Gastroesophageal sphincter (tissue), 4 donors: ENCODE results near the gene FHL3. TPM values are rescaled to one million over a fixed set of nuclear protein-coding genes. Genes with fewer than 3 reads are reported as not detected.
"Not testable (repeated sequence)": the region's sequence is repeated elsewhere in the genome, so short reads cannot be mapped to it uniquely, and the experiment has no call there.

ENCODE experiments used
- ATAC-seq: fragments of 150-250 bp; one replicate; pipeline ENCODE4 v1.9.1; 2016; ENCODE audit warnings: mild to moderate bottlenecking, moderate library complexity
- H3K27ac ChIP-seq, 4 donors: fragments of 200-600 bp; sonication (generic) in 3 of 4; 1 replicate in 3 of 4; 2 replicates in 1 of 4; pipeline ENCODE4 v1.5.1; 2016 to 2019
- H3K27me3 ChIP-seq: fragments of 200-600 bp; sonication (generic); one replicate; pipeline ENCODE4 v1.5.1; 2019
- H3K36me3 ChIP-seq, 2 donors: fragments of 200-600 bp; sonication (generic); one replicate each; pipeline ENCODE4 v1.5.1; 2019; ENCODE audit warnings: control low read depth in 1 of 2
- H3K4me1 ChIP-seq, 3 donors: fragments of 200-600 bp; sonication (generic); 1 replicate in 2 of 3; 2 replicates in 1 of 3; pipeline ENCODE4 v1.5.1; 2016 to 2019; ENCODE audit warnings: control low read depth in 2 of 3
- H3K4me3 ChIP-seq, 2 donors: fragments of 200-600 bp; sonication (generic); one replicate each; pipeline ENCODE4 v1.5.1; 2019; ENCODE audit warnings: mild to moderate bottlenecking in 1 of 2, moderate library complexity in 1 of 2
- H3K9me3 ChIP-seq, 3 donors: fragments of 200-600 bp; sonication (generic); one replicate each; pipeline ENCODE4 v1.5.1; 2017 to 2019; ENCODE audit warnings: control low read depth in 2 of 3
- CTCF ChIP-seq, 4 experiments: fragments of 200-600 bp in 2 of 4; fragments of 450-650 bp in 2 of 4; sonication (generic) in 1 of 4; IDR thresholded peaks; one replicate each; pipeline ENCODE4 v1.5.1; 2017 to 2019; ENCODE audit warnings: antibody characterized with exemption in 4 of 4, mild to moderate bottlenecking in 2 of 4, moderate library complexity in 2 of 4
- EP300 ChIP-seq: sonication (generic); formaldehyde crosslinking; IDR thresholded peaks from one replicate; pipeline ENCODE4 v1.6.1; 2017; ENCODE audit warnings: antibody characterized with exemption, mild to moderate bottlenecking
- POLR2A ChIP-seq, 2 donors: fragments of 450-650 bp; IDR thresholded peaks; one replicate each; pipeline ENCODE4 v1.6.1; 2017; ENCODE audit warnings: antibody characterized with exemption in 2 of 2, mild to moderate bottlenecking in 2 of 2, moderate library complexity in 1 of 2
- POLR2AphosphoS5 ChIP-seq: sonication (generic); formaldehyde crosslinking; IDR thresholded peaks from one replicate; pipeline ENCODE4 v1.6.1; 2017; ENCODE audit warnings: antibody characterized with exemption
- WGBS, 2 donors: methylation state at CpG; one replicate each; pipeline ENCODE4 v1.1.5; 2018; ENCODE audit warnings: low coverage in 1 of 2; 5-methylcytosine and 5-hydroxymethylcytosine counted together
- total RNA-seq, 4 donors: library from RNA; depleted of rRNA; stranded (reverse); fragments of >200 nt; gene quantifications; one replicate each; pipeline ENCODE4 v1.1.0, GENCODE V29; 2016

The FHL3 gene
- total RNA-seq, 4 donors from 2014 or later: 25.8 to 58.4 (median 30.6) TPM

- Histone ChIP-seq H3K27ac (no peak overlapping the region), H3K36me3 (peaks cover 0 to 53% of the 10 kb centered on the region in 2 donors), H3K9me3 (no peaks in the 10 kb centered on the region), H3K4me1 (peaks cover 0 to 34% (median 4%) of the 10 kb centered on the region in 3 donors), H3K4me3 (no peak overlapping the region), H3K27me3 (no peaks in the 10 kb centered on the region)
- ATAC-seq: no peak
- TF ChIP-seq CTCF (IDR thresholded peaks at IDR 0.05) (no peak), POLR2A (IDR thresholded peaks at IDR 0.05) (no peak), EP300 (no peak), POLR2AphosphoS5 (no peak)
- WGBS, 2 donors: 13 to 36% methylated on average over 1 of the region's 1 CpG
Observed at GRCh38 chr1:37987679-37988078, 17.6 kb downstream of the FHL3 start.

- Histone ChIP-seq H3K4me3 (no peak overlapping the region), H3K27me3 (no peaks in the 10 kb centered on the region), H3K4me1 (peaks cover 0 to 18% (median 0%) of the 10 kb centered on the region in 3 donors), H3K27ac (no peak overlapping the region), H3K36me3 (peaks cover 4 to 94% of the 10 kb centered on the region in 2 donors), H3K9me3 (no peaks in the 10 kb centered on the region)
- ATAC-seq: no peak
- 96 to 100% methylated on average over 1 to 2 of the region's 2 CpGs for WGBS, 2 donors
- no peak for TF ChIP-seq EP300
- TF ChIP-seq POLR2A (IDR thresholded peaks at IDR 0.05): no peak
- no peak for TF ChIP-seq POLR2AphosphoS5
- no peak for TF ChIP-seq CTCF (IDR thresholded peaks at IDR 0.05)
Observed at GRCh38 chr1:37983546-37983945, 21.8 kb downstream of the FHL3 start.

GRCh38 chr1:37978541-37978940, 26.8 kb downstream of the FHL3 start:
- peaks cover 4 to 99% of the 10 kb centered on the region in 2 donors for H3K36me3 ChIP-seq

GRCh38 chr1:37975083-37975482, 30.2 kb downstream of the FHL3 start:
- H3K27me3 ChIP-seq, H3K27ac ChIP-seq, H3K4me3 ChIP-seq, H3K9me3 ChIP-seq, ATAC-seq, H3K4me1 ChIP-seq: not testable (repeated sequence)
- H3K36me3 ChIP-seq: peaks cover 0 to 83% of the 10 kb centered on the region in 2 donors
- TF ChIP-seq CTCF (IDR thresholded peaks at IDR 0.05): peak; percentile 24 to 61 (median 40)
- WGBS, 2 donors: 40 to 67% methylated on average over 3 to 5 of the region's 6 CpGs

More at GRCh38 chr1:37978541-37978940, 26.8 kb downstream of the FHL3 start:
- no peak for ATAC-seq
- no peaks in the 10 kb centered on the region for H3K9me3 ChIP-seq
- WGBS, 2 donors: 68 to 83% methylated on average over 4 of the region's 4 CpGs
- H3K4me3 ChIP-seq: no peak overlapping the region
- H3K27me3 ChIP-seq: no peaks in the 10 kb centered on the region
- no peak overlapping the region for H3K27ac ChIP-seq
- no peaks in the 10 kb centered on the region for H3K4me1 ChIP-seq
- no peak for TF ChIP-seq EP300
- TF ChIP-seq CTCF (IDR thresholded peaks at IDR 0.05): no peak
- no peak for TF ChIP-seq POLR2A (IDR thresholded peaks at IDR 0.05)
- TF ChIP-seq POLR2AphosphoS5: no peak

GRCh38 chr1:37974567-37974966, 30.7 kb downstream of the FHL3 start:
- Histone ChIP-seq H3K27ac (no peak overlapping the region), H3K4me1 (no peaks in the 10 kb centered on the region), H3K36me3 (peaks cover 0 to 83% of the 10 kb centered on the region in 2 donors), H3K9me3 (no peaks in the 10 kb centered on the region), H3K27me3 (no peaks in the 10 kb centered on the region), H3K4me3 (no peak overlapping the region)
- 94 to 96% methylated on average over 2 to 5 of the region's 5 CpGs for WGBS, 2 donors
- TF ChIP-seq EP300: no peak
- TF ChIP-seq POLR2A (IDR thresholded peaks at IDR 0.05): no peak
- TF ChIP-seq POLR2AphosphoS5: no peak
- TF ChIP-seq CTCF (IDR thresholded peaks at IDR 0.05): no peak
- ATAC-seq: no peak

GRCh38 chr1:37973684-37974083, 31.6 kb downstream of the FHL3 start:
- not testable (repeated sequence) for ATAC-seq, H3K27me3 ChIP-seq, H3K4me3 ChIP-seq, H3K9me3 ChIP-seq, H3K4me1 ChIP-seq, H3K27ac ChIP-seq
- peaks cover 0 to 83% of the 10 kb centered on the region in 2 donors for H3K36me3 ChIP-seq
- 38 to 90% methylated on average over 2 to 5 of the region's 5 CpGs for WGBS, 2 donors
